SK-N-SH (cell line): ENCODE data around the gene TBX15. TPM values are rescaled to one million over a fixed set of nuclear protein-coding genes. Genes with fewer than 3 reads are reported as not detected.

Experiments
- CTCF ChIA-PET: fragments of 300-600, 350-600 bp; formaldehyde crosslinking; extraction: SDS; loops from one replicate; lab custom pipeline; 2021; lab: Yijun Ruan, JAX
- POLR2A ChIA-PET: fragments of 350-600 bp; sonication (Branson Sonifier 250); formaldehyde crosslinking; extraction: SDS; loops from one replicate; lab custom pipeline; 2020; ENCODE audit warnings: antibody characterized with exemption, inconsistent platforms; lab: Yijun Ruan, JAX
- DNase-seq: peaks from one replicate; pipeline ENCODE4 v3.0.0; 2012
- H2AFZ ChIP-seq: fragments of 200-600 bp; sonication (generic); 2 replicates; pipeline ENCODE4 v1.8.1; 2016; ENCODE audit warnings: antibody characterized with exemption, mild to moderate bottlenecking, low read depth
- H3F3A ChIP-seq: fragments of 200-600 bp; sonication (generic); replicated peaks from 2 replicates; pipeline ENCODE3; 2016; ENCODE audit warnings: antibody characterized with exemption, mild to moderate bottlenecking; ENCODE audit not compliant: insufficient read depth
- H3K27ac ChIP-seq, 2 experiments: fragments of 200-500 bp in 1 of 2; fragments of 200-600 bp in 1 of 2; sonication (Bioruptor generic) in 1 of 2; sonication (generic), shearing (Covaris generic) in 1 of 2; 2 replicates each; pipeline versions ENCODE4 v1.5.1 to v1.6.1; 2014 to 2016; ENCODE audit warnings: low read depth in 2 of 2, inconsistent platforms in 1 of 2, low read length in 1 of 2, mild to moderate bottlenecking in 1 of 2, mixed read lengths in 1 of 2
- H3K27me3 ChIP-seq: fragments of 200-600 bp; sonication (generic), shearing (Covaris generic); 2 replicates; pipeline ENCODE4 v1.6.1; 2016; ENCODE audit warnings: mixed run types; ENCODE audit not compliant: insufficient read depth
- H3K36me3 ChIP-seq, 2 experiments: fragments of 200-500 bp in 1 of 2; fragments of 200-600 bp in 1 of 2; sonication (Bioruptor generic) in 1 of 2; sonication (generic) in 1 of 2; replicated peaks in 1 of 2; 2 replicates each; pipeline versions ENCODE3 to v1.5.1; 2014 to 2016; ENCODE audit warnings: low read length in 1 of 2, mild to moderate bottlenecking in 1 of 2; ENCODE audit not compliant: insufficient read depth in 2 of 2, control insufficient read depth in 1 of 2
- H3K4me1 ChIP-seq, 2 experiments: fragments of 200-500 bp in 1 of 2; fragments of 200-600 bp in 1 of 2; sonication (Bioruptor generic) in 1 of 2; sonication (generic), shearing (Covaris generic) in 1 of 2; 2 replicates each; pipeline versions ENCODE4 v1.5.1 to v1.6.1; 2014 to 2016; ENCODE audit warnings: low read depth in 1 of 2, low read length in 1 of 2, mixed run types in 1 of 2; ENCODE audit not compliant: insufficient read depth in 2 of 2, control insufficient read depth in 1 of 2
- H3K4me2 ChIP-seq: fragments of 200-600 bp; sonication (generic), shearing (Covaris generic); 2 replicates; pipeline ENCODE4 v1.6.1; 2017; ENCODE audit warnings: mixed run types
- H3K4me3 ChIP-seq, 2 experiments: fragments of 200-500 bp in 1 of 2; fragments of 200-600 bp in 1 of 2; sonication (Bioruptor generic) in 1 of 2; sonication (generic), shearing (Covaris generic) in 1 of 2; 2 replicates each; pipeline versions ENCODE4 v1.5.1 to v1.8.1; 2014 to 2016; ENCODE audit warnings: low read depth in 2 of 2, inconsistent platforms in 1 of 2, low read length in 1 of 2, mild to moderate bottlenecking in 1 of 2, mixed read lengths in 1 of 2, moderate library complexity in 1 of 2
- H3K79me2 ChIP-seq: fragments of 200-600 bp; sonication (generic); 2 replicates; pipeline ENCODE4 v1.8.1; 2017; ENCODE audit warnings: mild to moderate bottlenecking; ENCODE audit not compliant: insufficient read depth
- H3K9ac ChIP-seq: fragments of 200-600 bp; sonication (generic); 2 replicates; pipeline ENCODE4 v1.6.1; 2017; ENCODE audit warnings: mixed run types
- H3K9me2 ChIP-seq: fragments of 200-600 bp; sonication (generic); 2 replicates; pipeline ENCODE4 v1.6.1; 2017; ENCODE audit warnings: mixed run types
- H3K9me3 ChIP-seq: fragments of 200-600 bp; sonication (generic); 2 replicates; pipeline ENCODE4 v1.6.1; 2017; ENCODE audit warnings: mixed run types, mild to moderate bottlenecking, moderate library complexity
- H4K20me1 ChIP-seq: fragments of 200-600 bp; sonication (generic); 2 replicates; pipeline ENCODE4 v1.6.1; 2017; ENCODE audit warnings: mild to moderate bottlenecking, mixed run types; ENCODE audit not compliant: insufficient read depth
- CTCF ChIP-seq: fragments of 200-600 bp; sonication (generic); IDR thresholded peaks from 2 replicates; pipeline ENCODE4 v1.6.1; 2017; ENCODE audit warnings: antibody characterized with exemption, mild to moderate bottlenecking, moderate library complexity
- ELF1 ChIP-seq: IDR thresholded peaks from 2 replicates; pipeline ENCODE4 v1.4.0; 2012
- EP300 ChIP-seq, 2 experiments: IDR thresholded peaks; 2 replicates each; pipeline versions ENCODE4 v1.4.0 to v1.6.1; 2012; ENCODE audit warnings: borderline replicate concordance in 1 of 2, low read depth in 1 of 2, low read length in 1 of 2
- FOSL2 ChIP-seq: IDR thresholded peaks from 2 replicates; pipeline ENCODE4 v1.4.0; 2012; ENCODE audit warnings: low read depth, mild to moderate bottlenecking, moderate library complexity, borderline replicate concordance
- FOXJ3 ChIP-seq: sonication (generic); formaldehyde crosslinking; IDR thresholded peaks from 2 replicates; pipeline ENCODE4 v1.5.1; 2020; ENCODE audit warnings: mild to moderate bottlenecking, missing genetic modification reagents
- FOXM1 ChIP-seq: IDR thresholded peaks from 2 replicates; pipeline ENCODE4 v1.4.0; 2012; ENCODE audit warnings: low read depth, mild to moderate bottlenecking
- GATA2 ChIP-seq: sonication (generic); formaldehyde crosslinking; IDR thresholded peaks from 2 replicates; pipeline ENCODE4 v1.5.0; 2020; ENCODE audit warnings: mild to moderate bottlenecking, missing genetic modification reagents
- IRF3 ChIP-seq: fragments of 150-350 bp; IDR thresholded peaks from 2 replicates; pipeline ENCODE4 v1.6.1; 2016; ENCODE audit warnings: mild to moderate bottlenecking, low read depth, low read length
- JUND ChIP-seq: IDR thresholded peaks from 2 replicates; pipeline ENCODE4 v1.4.0; 2012
- MAX ChIP-seq: IDR thresholded peaks from 2 replicates; pipeline ENCODE4 v1.4.0; 2012; ENCODE audit warnings: low read depth
- MXI1 ChIP-seq: IDR thresholded peaks from 2 replicates; pipeline ENCODE4 v1.6.1; 2012; ENCODE audit warnings: mild to moderate bottlenecking, low read depth, low read length, improper control_type of control experiment
- PBX3 ChIP-seq: IDR thresholded peaks from 2 replicates; pipeline ENCODE4; 2012
- POLR2AphosphoS5 ChIP-seq: IDR thresholded peaks from 2 replicates; pipeline ENCODE4 v1.6.1; 2012; ENCODE audit warnings: low read depth, low read length
- RCOR1 ChIP-seq: fragments of 150-350 bp; IDR thresholded peaks from 2 replicates; pipeline ENCODE4 v1.6.1; 2017; ENCODE audit warnings: antibody characterized with exemption, low read length
- REST ChIP-seq: IDR thresholded peaks from 2 replicates; pipeline ENCODE4 v1.6.1; 2012; ENCODE audit warnings: mild to moderate bottlenecking, low read depth, low read length, moderate library complexity
- RXRA ChIP-seq: IDR thresholded peaks from 2 replicates; pipeline ENCODE4 v1.4.0; 2012; ENCODE audit warnings: low read depth, mild to moderate bottlenecking, borderline replicate concordance
- TCF12 ChIP-seq: IDR thresholded peaks from 2 replicates; pipeline ENCODE4 v1.4.0; 2012
- TEAD4 ChIP-seq: IDR thresholded peaks from 2 replicates; pipeline ENCODE4 v1.4.0; 2012; ENCODE audit warnings: mild to moderate bottlenecking, borderline replicate concordance; ENCODE audit not compliant: insufficient read depth
- YY1 ChIP-seq: IDR thresholded peaks from 2 replicates; pipeline ENCODE4 v1.4.0; 2012; ENCODE audit warnings: low read depth, mild to moderate bottlenecking
- WGBS: methylation state at CpG from one replicate; pipeline ENCODE4 v1.1.6; 2017; ENCODE audit warnings: low lambda C conversion rate; 5-methylcytosine and 5-hydroxymethylcytosine counted together
- polyA plus RNA-seq, 3 experiments: library from polyadenylated mRNA; depleted of rRNA; stranded (reverse); fragments of >200 nt; gene quantifications; 2 replicates each; pipeline ENCODE4 v1.2.3, GENCODE V29; 2012
- TF ChIP-seq, protein P1 (sequence below): fragments of 150-350 bp; IDR thresholded peaks from 2 replicates; pipeline ENCODE4 v1.6.1; 2017; ENCODE audit warnings: antibody characterized with exemption, low read length, low read depth, borderline replicate concordance

TBX15 gene
- polyA plus RNA-seq, 1 of the 3 experiments (the other 2 are of a cell fraction): 0.02 TPM

DNA sequence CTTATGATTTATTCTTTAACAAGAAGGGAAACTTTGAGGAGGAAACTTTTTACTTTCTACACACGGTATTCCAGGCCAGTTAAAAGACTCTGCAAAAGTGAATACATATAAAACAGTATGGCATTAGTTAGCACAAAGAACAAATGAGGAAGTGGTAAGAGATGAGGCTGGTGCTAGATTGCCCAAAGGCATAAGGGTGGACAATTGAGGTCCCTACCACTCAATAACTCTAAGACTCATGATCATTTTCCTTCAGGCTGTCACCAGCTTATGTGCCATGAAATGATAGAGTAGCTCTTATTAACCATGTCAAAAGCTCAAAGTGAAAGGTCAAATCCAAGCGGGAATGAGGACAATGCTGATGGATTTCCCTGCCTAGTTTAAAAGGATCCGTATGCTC lies 124.5 kb downstream of the TBX15 start:
- Histone ChIP-seq H4K20me1 (no peaks in the 10 kb centered on the region), H3K79me2 (no peaks in the 10 kb centered on the region), H3K9me2 (no peaks in the 10 kb centered on the region), H3K4me1 (no peaks in the 10 kb centered on the region), H3F3A (no peaks in the 10 kb centered on the region), H3K4me3 (no peak overlapping the region), H3K9me3 (no peaks in the 10 kb centered on the region), H3K27ac (no peak overlapping the region), H3K27me3 (no peaks in the 10 kb centered on the region), H3K9ac (no peak overlapping the region), H2AFZ (no peak overlapping the region), H3K36me3 (no peaks in the 10 kb centered on the region), H3K4me2 (no peak overlapping the region)
- DNase-seq: no peak
- 7% methylated on average over 3 of the region's 3 CpGs for WGBS
- POLR2A ChIA-PET: no interaction called here
- CTCF ChIA-PET: no interaction called here
- TF ChIP-seq RXRA: no peak
- no peak for TF ChIP-seq FOXM1
- TF ChIP-seq REST: no peak
- TF ChIP-seq, protein P1, sequence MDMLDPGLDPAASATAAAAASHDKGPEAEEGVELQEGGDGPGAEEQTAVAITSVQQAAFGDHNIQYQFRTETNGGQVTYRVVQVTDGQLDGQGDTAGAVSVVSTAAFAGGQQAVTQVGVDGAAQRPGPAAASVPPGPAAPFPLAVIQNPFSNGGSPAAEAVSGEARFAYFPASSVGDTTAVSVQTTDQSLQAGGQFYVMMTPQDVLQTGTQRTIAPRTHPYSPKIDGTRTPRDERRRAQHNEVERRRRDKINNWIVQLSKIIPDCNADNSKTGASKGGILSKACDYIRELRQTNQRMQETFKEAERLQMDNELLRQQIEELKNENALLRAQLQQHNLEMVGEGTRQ: no peak
- TF ChIP-seq TCF12: no peak
- TF ChIP-seq PBX3: no peak
- no peak for TF ChIP-seq IRF3
- TF ChIP-seq EP300 (IDR thresholded peaks at IDR 0.05; ENCODE audit: borderline replicate concordance in 1 of 2, low read depth in 1 of 2, low read length in 1 of 2): no peak
- no peak for TF ChIP-seq CTCF
- no peak for TF ChIP-seq FOSL2
- TF ChIP-seq RCOR1: no peak
- TF ChIP-seq ELF1: no peak
- TF ChIP-seq FOXJ3 (CRISPR knock-in tag): no peak
- no peak for TF ChIP-seq TEAD4
- no peak for TF ChIP-seq GATA2
- TF ChIP-seq JUND: no peak
- TF ChIP-seq MAX: no peak
- TF ChIP-seq MXI1: no peak
- TF ChIP-seq YY1: no peak
- TF ChIP-seq POLR2AphosphoS5: no peak
